GM19238 (cell line): ENCODE data around the gene GDAP1L1.
"Not testable (repeated sequence)": the region's sequence is repeated elsewhere in the genome, so short reads cannot be mapped to it uniquely, and the experiment has no call there.

Experiments
- DNase-seq: peaks from one replicate; pipeline ENCODE4 v3.0.0; 2011; ENCODE audit warnings: low spot score; ENCODE audit not compliant: insufficient read length

GDAP1L1 gene

GRCh38 chr20:44302026-44302669 is 55.0 kb downstream of the GDAP1L1 start:
- no peak for DNase-seq

DNA sequence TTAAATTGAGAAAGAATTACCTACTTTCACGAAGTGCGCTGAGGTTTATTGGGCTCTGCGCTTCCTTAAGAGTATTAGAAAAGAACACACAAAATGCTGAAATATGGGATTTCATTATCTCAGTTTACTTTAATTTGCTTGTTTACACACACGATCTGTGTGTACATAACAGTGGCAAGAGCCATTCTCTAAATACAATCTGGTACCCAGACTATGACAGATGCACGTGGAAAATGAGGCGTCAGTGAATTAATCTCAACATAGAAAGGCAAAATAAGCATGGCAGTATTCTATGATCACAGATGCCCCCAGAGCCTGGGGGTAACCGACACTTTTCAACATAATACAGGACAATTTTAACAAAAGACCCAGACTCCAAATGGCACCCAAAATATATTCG is 55.6 kb downstream of the GDAP1L1 start:
- no peak for DNase-seq

DNA sequence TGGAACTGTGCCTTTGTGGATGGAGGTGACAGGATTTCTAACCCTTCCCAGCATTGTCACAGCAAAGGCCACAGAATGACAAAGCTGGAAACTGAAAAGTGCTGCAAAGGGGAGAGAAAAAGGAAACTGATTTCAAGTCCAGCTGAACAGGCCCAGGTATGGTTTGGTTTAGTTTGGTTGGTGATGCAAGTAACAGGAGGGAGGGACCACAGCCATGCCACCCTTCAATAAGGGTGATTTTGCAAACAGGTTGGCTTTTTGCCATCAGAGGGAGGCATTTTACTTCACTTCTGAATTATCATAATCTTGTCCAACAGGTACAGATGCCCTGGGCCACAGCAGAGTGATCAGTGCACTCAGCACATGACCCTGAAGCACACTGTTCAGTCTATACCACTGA is 57.3 kb downstream of the GDAP1L1 start:
- DNase-seq: no peak

GRCh38 chr20:44306927-44307326 is 59.8 kb downstream of the GDAP1L1 start:
- DNase-seq: no peak

- no peak for DNase-seq
These were observed 62.9 kb downstream of the GDAP1L1 start for GRCh38 chr20:44309763-44310663.

DNA sequence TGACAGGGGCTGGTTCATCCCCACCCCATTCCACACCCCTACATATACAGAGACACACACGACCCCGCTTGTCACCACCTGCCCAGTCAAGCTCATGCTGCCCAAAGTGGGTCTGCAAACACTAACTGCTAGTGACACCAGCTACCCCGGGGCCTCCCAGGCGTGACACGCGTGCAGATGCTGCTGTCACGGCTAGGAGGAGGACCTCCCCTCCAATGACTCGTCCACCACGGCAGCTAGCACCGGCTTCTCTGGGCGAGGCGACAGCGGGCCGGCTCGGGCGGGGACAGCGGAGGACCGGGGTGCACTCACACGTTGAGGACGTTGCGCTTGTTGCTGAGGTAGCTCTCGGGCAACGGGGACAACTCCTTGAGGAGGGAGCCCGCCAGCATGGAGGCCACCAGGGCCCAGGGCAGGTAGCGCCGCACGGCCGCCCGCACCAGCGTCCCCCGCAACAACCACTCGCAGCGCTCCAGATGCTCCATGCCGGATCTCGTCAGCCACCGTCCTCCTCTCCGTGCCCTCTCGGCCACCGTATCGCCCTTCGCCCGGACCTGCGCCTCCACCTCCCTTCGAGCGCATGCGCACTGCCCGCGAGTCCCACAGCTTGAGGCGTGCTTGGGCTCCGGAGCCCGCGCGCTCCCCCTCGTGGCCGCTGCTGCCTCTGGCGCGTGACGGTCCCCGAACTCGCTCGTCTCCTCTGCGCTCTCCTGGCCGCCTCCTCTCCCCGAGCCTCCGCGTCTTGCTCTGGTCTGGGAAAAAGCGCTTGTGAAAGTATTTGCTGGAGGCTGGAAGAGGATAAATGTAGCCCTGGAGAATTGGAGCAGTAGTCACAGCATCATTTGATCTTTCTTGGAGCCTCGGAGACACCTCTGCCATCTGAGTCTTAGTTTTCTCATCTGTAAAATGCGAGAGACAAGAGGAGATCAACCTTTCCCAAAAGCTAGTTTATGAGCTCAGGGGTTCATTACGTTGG is 63.8 kb downstream of the GDAP1L1 start, which contains the start of gene FITM2:
Gene FITM2, minus strand, starts transcription at position 539 of the 976 bp plus-strand sequence. Its CDS starts 54 bp downstream, at position 485.
- DNase-seq: peak; percentile 98

DNA sequence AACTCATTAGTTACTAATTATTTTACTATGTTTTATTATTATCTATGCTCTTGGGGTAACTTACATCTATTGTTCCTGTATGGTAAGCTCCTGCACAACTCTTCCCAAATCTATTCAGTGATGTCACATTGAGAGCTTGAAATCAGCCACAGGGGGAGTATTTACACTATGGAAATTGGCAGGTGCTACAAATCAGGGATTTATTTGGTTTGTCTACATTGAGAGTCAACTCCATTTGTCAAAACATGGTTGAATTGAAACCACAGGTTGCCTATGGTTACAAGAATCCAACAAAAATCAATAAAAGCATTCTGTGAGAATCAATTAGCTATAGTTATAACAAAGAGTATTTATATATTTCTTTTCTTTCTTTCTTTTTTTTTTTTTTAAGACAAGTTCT is 67.8 kb downstream of the GDAP1L1 start:
- DNase-seq: no peak

GRCh38 chr20:44319839-44320422 is 72.8 kb downstream of the GDAP1L1 start:
- no peak for DNase-seq

GRCh38 chr20:44324343-44324742 is 77.2 kb downstream of the GDAP1L1 start:
- DNase-seq: no peak

DNA sequence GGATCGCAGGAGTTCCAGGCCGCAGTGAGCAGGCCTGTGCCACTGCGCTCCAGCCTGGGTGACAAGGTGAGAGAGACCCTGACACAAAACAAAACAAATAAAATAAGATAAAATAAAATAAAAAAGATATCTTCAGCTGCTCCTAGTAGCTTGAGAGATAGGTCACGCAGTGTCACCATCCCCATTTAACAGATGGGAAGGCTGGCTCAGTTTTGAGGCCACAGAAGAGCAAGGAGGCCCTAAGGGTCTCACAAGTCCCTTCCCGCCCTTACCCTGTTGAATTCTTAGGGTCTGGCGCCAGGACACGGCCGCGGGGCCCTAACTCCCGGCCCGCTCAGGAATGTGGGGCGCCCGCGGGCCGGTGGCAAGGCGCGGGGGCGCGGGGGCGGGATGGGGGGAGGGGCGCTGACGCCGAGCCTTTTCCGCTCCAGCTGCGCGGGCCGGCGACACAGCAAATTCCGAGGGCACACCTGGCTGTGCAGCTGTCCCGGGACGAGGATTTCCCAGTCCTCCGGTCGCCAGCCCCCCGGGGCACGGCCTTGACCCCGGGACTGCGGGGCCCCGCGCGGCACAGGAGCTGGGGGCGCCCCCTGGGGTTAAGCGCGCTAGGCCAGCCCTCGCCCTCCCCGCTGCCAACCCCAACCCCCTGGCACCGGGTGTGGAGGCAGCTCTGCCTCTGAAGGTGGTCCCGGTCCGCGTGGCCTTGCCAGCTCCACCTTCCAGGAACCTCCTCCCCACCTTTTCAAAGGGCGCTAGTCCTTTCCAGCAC is 79.5 kb downstream of the GDAP1L1 start:
- DNase-seq: no peak

- not testable (repeated sequence) for DNase-seq
These were observed 80.6 kb downstream of the GDAP1L1 start for GRCh38 chr20:44327748-44328147.

GRCh38 chr20:44328428-44328827 is 81.3 kb downstream of the GDAP1L1 start:
- no peak for DNase-seq
